Karpas-422 (cell line): ENCODE data around the gene MASP2. TPM values are rescaled to one million over a fixed set of nuclear protein-coding genes. Genes with fewer than 3 reads are reported as not detected.
"Not testable (repeated sequence)": the region's sequence is repeated elsewhere in the genome, so short reads cannot be mapped to it uniquely, and the experiment has no call there.

Experiments used
- DNase-seq: peaks from one replicate; pipeline ENCODE4 v3.0.0-alpha.2; 2015
- H2AFZ ChIP-seq: fragments of 200-600 bp; sonication (generic); 2 replicates; pipeline ENCODE4 v1.6.1; 2014; ENCODE audit warnings: antibody characterized with exemption, low read length, mixed read lengths
- H3K27ac ChIP-seq: fragments of 200-600 bp; sonication (generic); 2 replicates; pipeline ENCODE4 v1.5.1; 2014; ENCODE audit warnings: mild to moderate bottlenecking, low read length, moderate library complexity
- H3K27me3 ChIP-seq: fragments of 200-600 bp; sonication (generic); 2 replicates; pipeline ENCODE4 v1.6.1; 2014; ENCODE audit warnings: low read length, mixed read lengths
- H3K36me3 ChIP-seq: fragments of 200-600 bp; sonication (generic); 2 replicates; pipeline ENCODE4 v1.6.1; 2014; ENCODE audit warnings: low read length, mixed read lengths; ENCODE audit not compliant: insufficient read depth
- H3K4me1 ChIP-seq: fragments of 200-600 bp; sonication (generic); 2 replicates; pipeline ENCODE4 v1.6.1; 2014; ENCODE audit warnings: mild to moderate bottlenecking, low read length, mixed read lengths
- H3K4me2 ChIP-seq: fragments of 200-600 bp; sonication (generic); 2 replicates; pipeline ENCODE4 v1.6.1; 2014; ENCODE audit warnings: low read length, low read depth, mild to moderate bottlenecking; ENCODE audit not compliant: poor library complexity, severe bottlenecking
- H3K4me3 ChIP-seq: fragments of 200-600 bp; sonication (generic); 2 replicates; pipeline ENCODE4 v1.5.1; 2014; ENCODE audit warnings: mild to moderate bottlenecking, antibody characterized with exemption, low read length, mixed read lengths
- H3K79me2 ChIP-seq: fragments of 200-600 bp; sonication (generic); 2 replicates; pipeline ENCODE4 v1.6.1; 2014; ENCODE audit warnings: mild to moderate bottlenecking, low read length, mixed read lengths
- H3K9ac ChIP-seq: fragments of 200-600 bp; sonication (generic); 2 replicates; pipeline ENCODE4 v1.6.0; 2014; ENCODE audit warnings: low read length
- H3K9me2 ChIP-seq: fragments of 200-600 bp; sonication (generic), shearing (Covaris generic); replicated peaks from 2 replicates; pipeline ENCODE4 v1.6.0; 2014; ENCODE audit warnings: mild to moderate bottlenecking, low read length, moderate library complexity; ENCODE audit not compliant: insufficient read depth
- H3K9me3 ChIP-seq: fragments of 300-700, 200-600 bp; sonication (generic); 2 replicates; pipeline ENCODE4 v1.6.1; 2014; ENCODE audit warnings: low read length, mixed read lengths
- H4K20me1 ChIP-seq: fragments of 200-600 bp; sonication (generic); 2 replicates; pipeline ENCODE4 v1.6.1; 2014; ENCODE audit warnings: mild to moderate bottlenecking, antibody characterized with exemption, low read length, low read depth; ENCODE audit not compliant: insufficient read depth
- total RNA-seq: library from RNA; depleted of rRNA; stranded (reverse); fragments of >200 nt; shearing (Covaris generic); gene quantifications from 2 replicates; pipeline ENCODE4 v1.2.3, GENCODE V29; 2014; ENCODE audit warnings: low replicate concordance

The MASP2 gene
- total RNA-seq, 1 experiment from 2014 or later = not detected

DNA sequence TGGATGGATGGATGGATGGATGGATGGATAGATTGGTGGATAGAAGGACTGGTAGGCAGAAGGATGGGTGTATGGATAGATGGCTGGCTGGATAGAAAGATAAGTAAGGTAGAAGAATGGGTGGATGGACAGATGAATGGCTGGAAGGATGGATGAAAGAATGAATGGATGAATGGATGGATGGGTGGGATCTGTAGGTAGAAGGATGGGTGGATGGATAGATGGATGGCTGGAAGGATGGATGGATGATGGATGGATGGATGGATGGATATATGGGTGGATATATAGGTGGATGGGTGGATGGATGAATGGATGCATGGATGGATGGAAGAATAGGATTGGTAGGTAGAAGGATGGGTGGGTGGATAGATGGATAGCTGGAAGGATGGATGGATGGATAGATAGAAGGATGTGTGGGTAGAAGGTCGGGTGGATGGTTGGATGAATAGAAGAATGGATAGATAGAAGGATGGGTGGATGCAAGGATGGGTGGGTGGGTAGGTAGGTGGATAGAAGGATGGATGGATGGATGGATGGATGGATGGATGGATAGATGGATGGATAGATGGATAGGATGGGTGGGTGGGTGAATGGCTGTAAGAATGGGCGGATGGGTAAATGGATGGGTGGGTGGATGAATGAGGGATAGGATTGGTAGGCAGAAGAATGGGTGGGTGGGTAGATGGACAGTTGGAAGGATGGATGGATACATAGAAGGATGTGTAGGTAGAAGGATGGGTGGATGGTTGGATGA is 7.5 kb downstream of the MASP2 start:
- H3K27me3 ChIP-seq = no peaks in the 10 kb centered on the region
- no peak overlapping the region for H2AFZ ChIP-seq
- no peak overlapping the region for H3K4me2 ChIP-seq
- H3K79me2 ChIP-seq = no peaks in the 10 kb centered on the region
- no peaks in the 10 kb centered on the region for H4K20me1 ChIP-seq
- no peaks in the 10 kb centered on the region for H3K9me2 ChIP-seq
- H3K9ac ChIP-seq = no peak overlapping the region; the same call in 1 of the 2 replicates
- no peaks in the 10 kb centered on the region for H3K9me3 ChIP-seq
- H3K36me3 ChIP-seq = no peaks in the 10 kb centered on the region
- no peak overlapping the region for H3K4me3 ChIP-seq
- no peak overlapping the region for H3K27ac ChIP-seq
- no peaks in the 10 kb centered on the region for H3K4me1 ChIP-seq
- DNase-seq = no peak

DNA sequence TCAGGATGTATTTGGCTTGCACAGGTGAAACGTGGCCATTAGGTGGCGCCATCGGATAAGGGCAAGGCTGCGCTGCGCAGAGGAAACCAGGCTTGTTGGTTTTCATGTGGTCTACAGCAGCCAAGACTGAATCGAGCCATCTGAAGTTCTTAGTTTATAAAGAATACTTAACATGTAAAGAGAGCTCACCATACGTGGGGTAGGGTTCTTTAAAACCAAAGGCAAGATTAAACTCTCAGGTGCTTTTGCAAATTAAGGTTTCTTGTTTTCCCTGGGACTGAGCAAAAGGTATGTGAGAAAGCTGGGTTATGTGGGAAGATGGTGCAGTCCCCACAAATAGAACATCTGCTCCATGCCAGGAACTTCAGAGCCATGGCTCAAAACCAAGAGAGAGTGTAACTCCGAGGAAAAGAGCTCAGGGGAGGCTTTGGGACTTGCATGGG is 9.3 kb downstream of the MASP2 start:
- no peak overlapping the region for H3K4me2 ChIP-seq

DNA sequence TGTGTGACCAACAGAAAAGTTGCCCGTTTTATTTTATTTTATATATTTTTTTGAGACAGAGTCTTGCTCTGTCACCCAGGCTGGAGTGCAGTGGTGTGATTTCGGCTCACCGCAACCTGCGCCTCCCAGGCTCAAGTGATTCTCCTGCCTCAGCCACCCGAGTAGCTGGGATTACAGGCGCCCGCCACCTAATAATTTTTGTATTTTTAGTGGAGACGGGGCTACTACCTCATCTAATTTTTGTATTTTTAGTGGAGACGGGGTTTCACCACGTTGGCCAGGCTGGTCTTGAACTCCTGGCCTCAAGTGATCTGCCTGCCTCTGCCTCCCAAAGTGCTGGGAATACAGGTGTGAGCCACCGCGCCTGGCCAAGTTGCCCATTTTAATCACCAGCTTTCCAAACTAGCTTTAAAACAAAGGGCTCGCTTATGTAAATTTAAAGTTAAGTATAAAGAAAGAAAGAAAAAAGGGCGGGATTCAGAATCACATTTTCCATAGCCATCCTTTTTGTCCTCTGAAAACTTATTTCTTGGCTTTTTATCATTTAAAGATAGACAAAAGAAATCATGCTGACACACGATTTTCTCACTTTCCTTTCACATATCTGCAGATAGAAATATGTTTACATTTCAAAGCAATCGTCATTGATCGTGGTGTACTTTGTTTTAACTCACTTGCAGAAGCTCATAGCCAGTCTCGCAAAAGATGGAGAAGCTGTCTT is 9.9 kb downstream of the MASP2 start:
- H4K20me1 ChIP-seq, DNase-seq, H3K4me1 ChIP-seq, H2AFZ ChIP-seq, H3K4me3 ChIP-seq, H3K9me2 ChIP-seq, H3K79me2 ChIP-seq, H3K9me3 ChIP-seq, H3K4me2 ChIP-seq, H3K36me3 ChIP-seq, H3K27me3 ChIP-seq, H3K27ac ChIP-seq, H3K9ac ChIP-seq: not testable (repeated sequence)

More for the DNA sequence above, 9.3 kb downstream of the MASP2 start:
- Histone ChIP-seq H3K27ac (no peak overlapping the region), H4K20me1 (no peaks in the 10 kb centered on the region), H3K27me3 (no peaks in the 10 kb centered on the region), H3K9ac (no peak overlapping the region), H3K4me3 (no peak overlapping the region), H3K4me1 (no peaks in the 10 kb centered on the region), H3K9me3 (no peaks in the 10 kb centered on the region), H3K9me2 (no peaks in the 10 kb centered on the region), H2AFZ (no peak overlapping the region), H3K36me3 (no peaks in the 10 kb centered on the region), H3K79me2 (no peaks in the 10 kb centered on the region)
- peak; percentile 95 for DNase-seq

DNA sequence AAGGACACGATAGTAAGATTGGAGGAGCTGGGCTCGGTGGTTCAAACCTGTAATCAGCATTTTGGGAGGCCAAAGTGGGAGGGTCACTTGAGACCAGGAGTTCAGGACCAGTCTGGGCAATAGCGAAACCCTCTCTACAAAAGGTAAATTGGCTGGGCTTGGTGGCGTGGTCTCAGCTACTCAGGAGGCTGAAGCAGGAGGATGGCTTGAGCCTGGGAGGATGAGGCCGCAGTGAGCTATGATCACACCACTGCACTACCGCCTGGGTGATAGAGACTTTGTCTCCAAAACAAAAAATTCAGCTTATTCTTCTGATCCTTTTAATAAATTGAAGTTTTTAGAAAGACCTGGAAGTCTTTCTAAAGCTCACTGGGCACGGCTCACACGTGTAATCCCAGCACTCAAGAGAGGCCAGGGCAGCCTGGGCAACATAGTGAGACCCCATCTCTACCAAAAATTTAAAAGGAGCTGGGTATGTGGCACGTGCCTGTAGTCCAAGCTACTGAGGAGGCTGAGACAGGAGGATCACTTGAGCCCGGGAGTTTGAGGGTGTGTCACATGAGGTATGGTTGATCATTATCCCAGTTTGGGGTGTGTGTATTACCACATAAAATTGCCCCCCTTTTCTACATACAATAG is 15.3 kb downstream of the MASP2 start:
- no peak overlapping the region for H3K4me3 ChIP-seq
- no peaks in the 10 kb centered on the region for H3K9me3 ChIP-seq
- no peaks in the 10 kb centered on the region for H3K27me3 ChIP-seq
- no peaks in the 10 kb centered on the region for H3K4me1 ChIP-seq
- no peaks in the 10 kb centered on the region for H3K79me2 ChIP-seq
- H3K9ac ChIP-seq = no peak overlapping the region
- no peaks in the 10 kb centered on the region for H4K20me1 ChIP-seq
- no peak overlapping the region for H3K27ac ChIP-seq
- H2AFZ ChIP-seq = no peak overlapping the region
- no peak for DNase-seq
- H3K9me2 ChIP-seq = no peaks in the 10 kb centered on the region
- no peaks in the 10 kb centered on the region for H3K36me3 ChIP-seq
- no peak overlapping the region for H3K4me2 ChIP-seq

DNA sequence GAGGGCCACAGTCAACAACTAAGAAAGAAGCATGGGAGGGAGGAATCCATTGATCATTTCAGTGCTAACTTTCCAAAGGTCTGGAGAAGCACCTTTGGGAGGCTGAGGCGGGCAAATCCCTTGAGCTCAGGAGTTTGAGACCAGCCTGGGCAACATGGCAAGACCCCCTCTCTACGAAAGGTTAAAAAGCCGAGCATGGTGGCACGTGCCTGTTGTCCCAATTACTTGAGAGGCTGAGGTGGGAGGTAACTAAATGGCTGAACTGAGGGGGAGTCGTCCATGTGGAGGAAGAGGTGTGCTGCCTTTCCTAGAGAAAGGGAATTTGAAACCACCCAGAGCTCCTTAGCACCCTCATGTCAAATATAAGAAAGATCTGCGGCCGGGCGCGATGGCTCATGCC is 16.2 kb downstream of the MASP2 start:
- Histone ChIP-seq H3K4me3 (no peak overlapping the region), H2AFZ (no peak overlapping the region), H3K9ac (no peak overlapping the region), H3K27me3 (no peaks in the 10 kb centered on the region), H3K4me2 (no peak overlapping the region), H3K79me2 (no peaks in the 10 kb centered on the region), H3K36me3 (peaks cover 1% of the 10 kb centered on the region; the same call in 1 of the 2 replicates), H4K20me1 (0 out of 2 replicates have a peak, but pooled peaks cover 3% of the 10 kb centered on the region), H3K27ac (no peak overlapping the region), H3K9me2 (no peaks in the 10 kb centered on the region), H3K4me1 (no peaks in the 10 kb centered on the region), H3K9me3 (no peaks in the 10 kb centered on the region)
- no peak for DNase-seq

DNA sequence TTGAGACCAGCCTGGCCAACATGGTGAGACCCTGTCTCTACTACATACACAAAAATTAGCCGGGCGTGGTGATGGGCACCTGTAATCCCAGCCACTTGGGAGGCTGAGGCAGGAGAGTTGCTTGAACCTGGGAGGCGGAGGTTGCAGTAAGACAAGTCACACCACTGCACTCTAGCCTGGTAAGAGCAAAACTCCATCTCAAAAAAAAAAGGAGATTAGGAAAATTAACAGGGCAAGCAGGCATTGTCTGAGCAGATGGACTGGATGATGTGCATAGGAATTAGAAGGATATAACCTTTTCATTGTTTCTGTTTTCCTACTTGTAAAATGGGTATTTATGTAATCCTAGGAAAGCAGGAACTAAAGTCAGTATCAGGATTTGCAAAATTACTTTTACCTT is 19.0 kb downstream of the MASP2 start:
- no peak for DNase-seq
- Histone ChIP-seq H3K36me3 (peaks cover 23% of the 10 kb centered on the region; the same call in 1 of the 2 replicates), H4K20me1 (0 out of 2 replicates have a peak, but pooled peaks cover 3% of the 10 kb centered on the region)

DNA sequence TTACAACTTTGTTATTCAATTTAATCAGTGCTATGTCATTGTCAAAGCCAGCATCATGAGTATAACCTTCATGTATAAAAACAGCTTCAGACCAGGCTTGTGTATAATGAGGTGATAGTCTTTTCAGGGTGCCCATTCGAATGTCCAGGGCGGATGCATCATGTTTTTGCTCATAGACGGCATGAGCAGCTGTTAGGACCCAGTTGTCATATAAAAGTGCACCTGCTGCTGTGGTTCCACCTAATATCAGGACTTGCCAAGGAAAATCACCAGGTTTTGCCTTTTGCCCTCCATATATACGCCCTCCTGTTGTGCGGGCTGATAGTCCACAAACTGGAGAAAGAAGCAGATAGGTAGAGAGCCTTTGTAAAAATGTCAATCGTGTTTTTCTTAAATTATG is 19.7 kb downstream of the MASP2 start:
- H3K9me2 ChIP-seq = no peaks in the 10 kb centered on the region
- no peaks in the 10 kb centered on the region for H3K27me3 ChIP-seq
- H3K9ac ChIP-seq = no peak overlapping the region
- no peak for DNase-seq
- no peak overlapping the region for H3K4me2 ChIP-seq
- no peak overlapping the region for H3K4me3 ChIP-seq
- no peak overlapping the region for H3K27ac ChIP-seq
- no peaks in the 10 kb centered on the region for H3K4me1 ChIP-seq
- peaks cover 26% of the 10 kb centered on the region; the same call in 1 of the 2 replicates for H3K36me3 ChIP-seq
- H3K79me2 ChIP-seq = no peaks in the 10 kb centered on the region
- H3K9me3 ChIP-seq = no peaks in the 10 kb centered on the region
- 0 out of 2 replicates have a peak, but pooled peaks cover 3% of the 10 kb centered on the region for H4K20me1 ChIP-seq
- no peak overlapping the region for H2AFZ ChIP-seq

More for the DNA sequence above, 19.0 kb downstream of the MASP2 start:
- Histone ChIP-seq H3K79me2 (no peaks in the 10 kb centered on the region), H3K4me1 (no peaks in the 10 kb centered on the region), H3K27ac (no peak overlapping the region), H3K9me3 (no peaks in the 10 kb centered on the region), H2AFZ (no peak overlapping the region), H3K4me2 (no peak overlapping the region), H3K9ac (no peak overlapping the region), H3K27me3 (no peaks in the 10 kb centered on the region), H3K9me2 (no peaks in the 10 kb centered on the region), H3K4me3 (no peak overlapping the region)

DNA sequence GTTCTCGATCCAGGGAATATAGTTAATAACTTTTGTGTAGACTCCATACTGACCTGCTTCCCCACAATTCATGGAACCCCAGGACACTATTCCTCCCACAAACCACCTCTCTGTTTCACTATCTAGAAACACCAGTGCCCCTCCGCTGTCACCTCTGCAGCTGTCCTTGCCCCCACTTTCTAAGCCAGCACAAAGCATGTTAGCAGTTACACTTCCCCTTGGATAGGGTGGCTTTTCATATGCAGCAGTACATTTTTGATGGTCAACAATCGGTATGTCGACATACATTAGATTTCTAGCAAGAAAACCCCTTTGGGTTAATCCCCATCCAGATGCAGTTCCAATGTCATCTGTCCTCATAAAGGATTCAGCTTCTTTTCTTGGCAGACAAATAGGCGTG is 20.1 kb downstream of the MASP2 start:
- Histone ChIP-seq H3K4me2 (no peak overlapping the region), H3K79me2 (no peaks in the 10 kb centered on the region), H3K27me3 (no peaks in the 10 kb centered on the region), H4K20me1 (0 out of 2 replicates have a peak, but pooled peaks cover 3% of the 10 kb centered on the region), H3K4me3 (no peak overlapping the region), H2AFZ (no peak overlapping the region), H3K36me3 (peaks cover 30% of the 10 kb centered on the region; the same call in 1 of the 2 replicates), H3K9ac (no peak overlapping the region), H3K9me3 (no peaks in the 10 kb centered on the region), H3K27ac (no peak overlapping the region), H3K9me2 (no peaks in the 10 kb centered on the region), H3K4me1 (no peaks in the 10 kb centered on the region)
- no peak for DNase-seq
